GM12801 (cell line): ENCODE measurements around the gene SUZ12.
"Not testable (repeated sequence)": the region's sequence is repeated elsewhere in the genome, so short reads cannot be mapped to it uniquely, and the experiment has no call there.

ENCODE experiments used
- TF ChIP-seq, protein P1 (sequence below): IDR thresholded peaks from one replicate; pipeline ENCODE4 v1.5.1; 2011; ENCODE audit warnings: control low read depth; ENCODE audit not compliant: insufficient read length; ENCODE audit errors: extremely low read depth

SUZ12 gene

GRCh38 chr17:31936615-31937609 lies at the start of gene SUZ12:
TSS of gene SUZ12 (plus strand) at chr17:31937007. CDS start at chr17:31937247, 240 bp downstream.
- TF ChIP-seq, protein P1, sequence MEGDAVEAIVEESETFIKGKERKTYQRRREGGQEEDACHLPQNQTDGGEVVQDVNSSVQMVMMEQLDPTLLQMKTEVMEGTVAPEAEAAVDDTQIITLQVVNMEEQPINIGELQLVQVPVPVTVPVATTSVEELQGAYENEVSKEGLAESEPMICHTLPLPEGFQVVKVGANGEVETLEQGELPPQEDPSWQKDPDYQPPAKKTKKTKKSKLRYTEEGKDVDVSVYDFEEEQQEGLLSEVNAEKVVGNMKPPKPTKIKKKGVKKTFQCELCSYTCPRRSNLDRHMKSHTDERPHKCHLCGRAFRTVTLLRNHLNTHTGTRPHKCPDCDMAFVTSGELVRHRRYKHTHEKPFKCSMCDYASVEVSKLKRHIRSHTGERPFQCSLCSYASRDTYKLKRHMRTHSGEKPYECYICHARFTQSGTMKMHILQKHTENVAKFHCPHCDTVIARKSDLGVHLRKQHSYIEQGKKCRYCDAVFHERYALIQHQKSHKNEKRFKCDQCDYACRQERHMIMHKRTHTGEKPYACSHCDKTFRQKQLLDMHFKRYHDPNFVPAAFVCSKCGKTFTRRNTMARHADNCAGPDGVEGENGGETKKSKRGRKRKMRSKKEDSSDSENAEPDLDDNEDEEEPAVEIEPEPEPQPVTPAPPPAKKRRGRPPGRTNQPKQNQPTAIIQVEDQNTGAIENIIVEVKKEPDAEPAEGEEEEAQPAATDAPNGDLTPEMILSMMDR = not testable (repeated sequence)

- TF ChIP-seq, protein P1 = no peak
Observed at GRCh38 chr17:31888124-31888523, 48.7 kb upstream of the SUZ12 start.

DNA sequence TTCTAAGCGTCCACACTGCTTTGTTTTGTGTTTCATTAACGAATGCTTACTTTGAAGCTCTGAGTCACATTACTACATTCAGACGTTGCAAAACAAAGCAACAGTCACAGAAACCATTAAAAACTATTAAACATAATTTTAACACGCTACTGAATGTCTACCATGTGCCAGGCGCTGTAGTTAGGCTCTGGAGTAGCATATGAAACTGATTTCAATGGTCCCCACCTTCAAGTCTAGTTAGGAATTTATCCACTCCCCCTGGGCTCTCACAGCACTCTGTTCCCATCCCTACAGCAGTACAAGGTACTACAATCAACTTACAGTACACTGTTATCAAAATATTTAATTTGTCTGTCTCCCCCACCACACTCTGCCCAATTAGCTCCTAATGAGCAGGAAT lies 35.9 kb upstream of the SUZ12 start:
- TF ChIP-seq, protein P1 = no peak

DNA sequence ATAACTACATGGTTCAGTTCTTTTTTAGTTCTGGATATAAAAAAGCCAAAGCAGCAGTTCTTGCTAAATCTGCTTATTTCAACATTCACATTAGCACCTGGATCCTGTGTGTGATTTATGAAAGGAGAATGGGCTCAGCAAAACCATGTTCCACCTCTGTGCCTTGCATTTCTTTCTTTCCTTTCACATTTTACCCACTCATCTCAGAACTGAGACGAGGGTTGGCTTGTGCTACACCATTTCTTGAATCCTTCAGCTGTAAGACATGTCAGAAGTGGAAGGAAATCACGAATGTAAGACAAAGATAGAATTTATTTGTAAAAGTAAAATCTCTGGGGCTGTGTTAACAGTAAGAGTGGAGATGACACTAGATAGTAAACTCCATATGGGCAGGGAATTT lies 34.1 kb upstream of the SUZ12 start:
- TF ChIP-seq, protein P1 = no peak

GRCh38 chr17:31903401-31903800 lies 33.4 kb upstream of the SUZ12 start:
- TF ChIP-seq, protein P1 = no peak

DNA sequence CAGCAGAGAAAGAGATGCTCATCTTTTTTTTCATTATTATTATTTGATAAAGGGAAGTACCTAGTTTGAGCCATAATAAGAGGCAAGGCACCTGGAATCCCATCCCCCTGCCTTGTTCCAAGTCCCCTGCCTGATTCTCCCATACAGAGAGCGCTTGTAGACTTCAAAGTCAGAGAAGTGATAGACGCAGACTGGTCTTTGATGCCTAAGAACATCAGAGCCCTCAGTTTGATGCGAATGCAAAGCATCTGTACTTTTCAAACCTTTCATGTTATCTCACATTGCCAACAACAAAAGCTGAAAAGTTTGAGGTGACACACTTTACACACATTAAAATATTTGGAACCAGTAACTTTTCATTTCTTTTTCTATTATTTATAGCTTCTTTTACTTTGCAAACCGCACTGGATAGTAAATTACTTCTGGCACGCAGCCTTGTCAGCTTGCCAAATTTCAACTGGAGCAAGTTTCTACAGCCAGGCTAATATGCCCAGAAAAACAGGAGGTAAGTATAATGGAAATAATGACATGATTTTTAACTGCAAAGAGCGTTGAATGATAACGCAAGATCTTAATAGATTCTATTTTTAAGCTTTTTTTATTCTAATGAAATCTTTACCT lies 29.4 kb upstream of the SUZ12 start:
- TF ChIP-seq, protein P1 = no peak

GRCh38 chr17:31908386-31908785 lies 28.4 kb upstream of the SUZ12 start:
- TF ChIP-seq, protein P1 = no peak
